Psoas muscle (tissue), 8 donors: ENCODE data around the gene STARD3. TPM values are rescaled to one million over a fixed set of nuclear protein-coding genes. Genes with fewer than 3 reads are reported as not detected.
A peak's percentile ranks its signal among the peaks of the same experiment; 100 is the strongest.

Experiments
- ATAC-seq, 4 donors: fragments of 200-7000 bp; cut with Tn5 transposase; one replicate each; pipeline ENCODE4 v1.9.1; 2020; ENCODE audit warnings: moderate library complexity in 3 of 4, mild to moderate bottlenecking in 2 of 4
- DNase-seq, 2 donors: peaks; one replicate each; pipeline ENCODE4 v3.0.0-alpha.2; 2020
- H3K27ac ChIP-seq: fragments of 200-600 bp; one replicate; pipeline ENCODE4 v1.8.0; 2022
- H3K27me3 ChIP-seq, 3 donors: fragments of 200-600 bp in 1 of 3; one replicate each; pipeline versions ENCODE4 v1.6.1 to v1.8.0; 2013 to 2022; ENCODE audit warnings: low read length in 2 of 3, mild to moderate bottlenecking in 2 of 3, moderate library complexity in 1 of 3; ENCODE audit not compliant: insufficient read depth in 3 of 3
- H3K36me3 ChIP-seq, 2 donors: fragments of 200-600 bp in 1 of 2; one replicate each; pipeline versions ENCODE4 v1.6.1 to v1.8.0; 2013 to 2022; ENCODE audit warnings: low read depth in 1 of 2, mild to moderate bottlenecking in 1 of 2, moderate library complexity in 1 of 2; ENCODE audit not compliant: insufficient read depth in 1 of 2
- H3K4me1 ChIP-seq: fragments of 200-600 bp; one replicate; pipeline ENCODE4 v1.8.0; 2022
- H3K4me3 ChIP-seq: fragments of 200-600 bp; one replicate; pipeline ENCODE4 v1.8.0; 2022; ENCODE audit warnings: mild to moderate bottlenecking
- H3K9me3 ChIP-seq: fragments of 200-600 bp; one replicate; pipeline ENCODE4 v1.8.0; 2022
- WGBS, 3 donors: extraction: QIAGEN DNeasy Blood & Tissue Kit; methylation state at CpG; one replicate each; pipeline versions ENCODE4 v1.1.6 to v1.1.7; 2013; 5-methylcytosine and 5-hydroxymethylcytosine counted together
- intact Hi-C, 2 donors: fragments of 100-400 bp; cut with DNase I; formaldehyde crosslinking; loops; one replicate each; pipeline versions ENCODE4 v1.11.0 to v1.14.2; 2022
- polyA plus RNA-seq, 3 donors: library from polyadenylated mRNA; stranded (reverse); fragments of 200-250 nt; gene quantifications; one replicate each; pipeline ENCODE4 v1.2.3, GENCODE V29; 2013
- total RNA-seq, 4 donors: library from RNA; stranded (reverse); fragmentation: NEBNext Ultra II Directional in 2 of 4; extraction: Animal tissue kit (Norgen Biotek cat#: 25700) in 2 of 4; gene quantifications; one replicate each; pipeline versions ENCODE4 v1.2.1 to v1.2.4, GENCODE V29; 2021 to 2023
- TF ChIP-seq, protein P1 (sequence below): fragments of 200-600 bp; IDR thresholded peaks from one replicate; pipeline ENCODE4 v1.8.0; 2022; ENCODE audit warnings: antibody characterized with exemption
- donor health status: healthy with polysubstance abuse.
- donor health status: DM: no; HTN: no; CAD: no; lungs with moderate emphysema.
- donor health status: Bipolar disorder and iron deficiency.
- donor health status: healthy.
- donor health status: DM: yes; HTN: yes; CAD: no.
- donor health status: DM: no; HTN: no; CAD: no.
- donor health status: DM: no; HTN: no; CAD: no.
- donor health status: DM: yes; HTN: yes; CAD: no.

STARD3 gene
- total and polyA plus RNA-seq, 7 donors, result 22.5 to 62.8 (median 32.6) TPM

- Histone ChIP-seq H3K36me3 (no peaks in the 10 kb centered on the region), H3K27ac (peak within 1 kb of the TSS; percentile 96), H3K9me3 (no peaks in the 10 kb centered on the region), H3K4me1 (peaks cover 42% of the 10 kb centered on the region), H3K4me3 (peak within 1 kb of the TSS; percentile 79), H3K27me3 (no peaks in the 10 kb centered on the region)
- ATAC-seq (peak; percentile 12 to 20 (median 14)), DNase-seq (peak; percentile 82 to 90)
- 3 to 5% (median 4%) methylated on average over 45 to 85 of the region's 85 CpGs for WGBS, 3 donors
- TF ChIP-seq, protein P1, sequence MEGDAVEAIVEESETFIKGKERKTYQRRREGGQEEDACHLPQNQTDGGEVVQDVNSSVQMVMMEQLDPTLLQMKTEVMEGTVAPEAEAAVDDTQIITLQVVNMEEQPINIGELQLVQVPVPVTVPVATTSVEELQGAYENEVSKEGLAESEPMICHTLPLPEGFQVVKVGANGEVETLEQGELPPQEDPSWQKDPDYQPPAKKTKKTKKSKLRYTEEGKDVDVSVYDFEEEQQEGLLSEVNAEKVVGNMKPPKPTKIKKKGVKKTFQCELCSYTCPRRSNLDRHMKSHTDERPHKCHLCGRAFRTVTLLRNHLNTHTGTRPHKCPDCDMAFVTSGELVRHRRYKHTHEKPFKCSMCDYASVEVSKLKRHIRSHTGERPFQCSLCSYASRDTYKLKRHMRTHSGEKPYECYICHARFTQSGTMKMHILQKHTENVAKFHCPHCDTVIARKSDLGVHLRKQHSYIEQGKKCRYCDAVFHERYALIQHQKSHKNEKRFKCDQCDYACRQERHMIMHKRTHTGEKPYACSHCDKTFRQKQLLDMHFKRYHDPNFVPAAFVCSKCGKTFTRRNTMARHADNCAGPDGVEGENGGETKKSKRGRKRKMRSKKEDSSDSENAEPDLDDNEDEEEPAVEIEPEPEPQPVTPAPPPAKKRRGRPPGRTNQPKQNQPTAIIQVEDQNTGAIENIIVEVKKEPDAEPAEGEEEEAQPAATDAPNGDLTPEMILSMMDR, result peak; percentile 63
- intact Hi-C loops, result no loop called here
Measured at GRCh38 chr17:39667945-39668924, 31.3 kb downstream of the STARD3 start, which contains the start of gene PNMT. Gene PNMT (plus strand): TSS chr17:39668453. CDS start chr17:39668476, 23 bp downstream.

- WGBS, 3 donors, result 70 to 84% (median 70%) methylated on average over 23 of the region's 23 CpGs
- TF ChIP-seq, protein P1, result no peak
- Histone ChIP-seq H3K27ac (peak overlapping the region; percentile 96), H3K27me3 (no peaks in the 10 kb centered on the region), H3K9me3 (no peaks in the 10 kb centered on the region), H3K4me1 (peaks cover 33% of the 10 kb centered on the region), H3K4me3 (no peak overlapping the region), H3K36me3 (no peaks in the 10 kb centered on the region)
- intact Hi-C loops, result loop anchor here (2.0 to 5.0 kb wide), 4 partner anchors 33 to 62 kb away; partner anchors contain the start of genes MIEN1 (in 1 of the 2) and STARD3 (in 1 of the 2)
- no peak for ATAC-seq
- peak in 1 of 2 donors; percentile 56 for DNase-seq
Measured at GRCh38 chr17:39669897-39670735, 33.2 kb downstream of the STARD3 start.

DNA sequence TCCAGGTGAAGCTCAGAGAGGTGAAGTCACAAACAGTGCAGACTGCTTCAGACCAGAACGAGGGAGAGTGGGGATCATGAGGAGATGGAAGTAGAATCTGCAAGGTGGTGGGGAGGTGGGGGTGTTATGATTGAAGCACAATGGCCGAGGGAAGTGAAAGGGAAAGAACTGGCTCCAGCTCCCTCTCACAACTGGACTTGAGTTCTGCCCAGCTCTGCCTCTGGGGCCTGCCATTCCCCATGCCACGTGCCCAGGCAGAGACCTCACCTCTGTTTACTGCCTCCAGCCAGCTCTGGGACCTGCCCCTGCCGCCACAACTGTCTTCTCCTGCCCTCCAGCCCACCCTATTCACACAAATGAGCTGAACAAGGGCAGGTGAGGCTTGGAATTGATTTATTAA lies 33.8 kb downstream of the STARD3 start:
- Histone ChIP-seq H3K9me3 (no peaks in the 10 kb centered on the region), H3K27ac (peak overlapping the region; percentile 96), H3K36me3 (no peaks in the 10 kb centered on the region), H3K4me3 (no peak overlapping the region), H3K4me1 (peaks cover 35% of the 10 kb centered on the region), H3K27me3 (no peaks in the 10 kb centered on the region)
- intact Hi-C loops, result loop anchor here (2.0 to 5.0 kb wide), 4 partner anchors 33 to 62 kb away; partner anchors contain the start of genes MIEN1 (in 1 of the 2) and STARD3 (in 1 of the 2)
- DNase-seq (peak in 1 of 2 donors; percentile 27), ATAC-seq (no peak)
- 27 to 47% (median 32%) methylated on average over 4 of the region's 4 CpGs for WGBS, 3 donors
- TF ChIP-seq, protein P1, result no peak

DNA sequence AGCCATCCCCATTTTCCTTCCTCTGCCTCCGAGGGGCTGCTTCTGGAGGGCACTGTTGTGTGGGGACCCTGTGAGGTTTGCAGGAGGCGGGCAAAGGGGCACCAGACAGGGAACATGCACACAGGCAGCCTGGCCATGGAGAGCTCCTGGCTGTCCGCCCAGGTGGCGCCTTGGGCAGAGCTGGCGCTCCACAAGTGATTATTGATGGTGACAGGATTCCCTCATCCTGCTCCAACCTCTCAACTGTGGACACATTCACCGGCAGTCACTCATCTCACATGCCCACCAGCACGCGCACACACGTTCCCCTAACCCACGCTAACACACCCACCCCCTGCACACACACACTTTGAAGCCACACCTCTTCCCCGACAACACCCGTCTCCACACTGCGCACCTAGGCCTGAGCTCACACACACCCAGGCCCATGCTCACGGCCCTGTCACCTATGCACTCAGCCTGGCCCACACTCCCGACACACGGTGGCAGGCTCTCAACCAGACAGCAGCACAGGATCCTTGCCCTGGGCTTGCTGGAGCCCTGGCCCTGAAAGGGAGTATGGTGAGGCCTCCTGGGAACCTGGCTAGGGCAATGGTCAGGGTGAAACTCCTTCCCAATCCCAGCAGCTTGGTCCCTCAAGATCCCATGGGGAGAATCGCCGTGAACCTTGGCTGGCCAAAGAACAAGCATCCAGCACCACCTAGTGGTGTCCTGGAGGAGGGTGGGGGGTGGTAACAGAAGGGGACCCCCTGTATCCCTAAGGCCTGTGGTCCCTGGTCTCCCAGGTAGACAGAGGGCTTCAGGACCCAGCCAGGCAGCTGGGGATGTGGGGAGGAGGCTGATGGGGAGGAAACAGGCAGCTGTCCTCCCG lies 34.9 kb downstream of the STARD3 start:
- Histone ChIP-seq H3K27ac (peak overlapping the region; percentile 96), H3K36me3 (no peaks in the 10 kb centered on the region), H3K9me3 (no peaks in the 10 kb centered on the region), H3K4me3 (no peak overlapping the region), H3K27me3 (no peaks in the 10 kb centered on the region), H3K4me1 (peaks cover 44% of the 10 kb centered on the region)
- ATAC-seq, result peak; percentile 26 to 41 (median 32)
- TF ChIP-seq, protein P1, result peak; percentile 56
- 18 to 38% (median 24%) methylated on average over 18 to 19 of the region's 19 CpGs for WGBS, 3 donors
- peak in 1 of 2 donors; percentile 70 for DNase-seq
- intact Hi-C loops, result loop anchor here (2.0 to 5.0 kb wide), 4 partner anchors 35 to 60 kb away; partner anchors contain the start of genes MIEN1 (in 1 of the 2) and STARD3 (in 1 of the 2)
